ENCODE data around the gene INO80C. TPM values are rescaled to one million over a fixed set of nuclear protein-coding genes. Genes with fewer than 3 reads are reported as not detected.
A peak's percentile ranks its signal among the peaks of the same experiment; 100 is the strongest.
"Not testable (repeated sequence)": the region's sequence is repeated elsewhere in the genome, so short reads cannot be mapped to it uniquely, and the experiment has no call there.

The INO80C gene
- total and polyA plus RNA-seq, 5 experiments from 2014 or later, result 18.7 to 29.4 (median 21.1) TPM

GRCh38 chr18:35491700-35492077, 6.1 kb downstream of the INO80C start:
- Mint-ChIP-seq H3K4me3 (peak overlapping the region in 1 of 10 donors; percentile 35), H3K36me3 (peaks cover 0 to 17% (median 8%) of the 10 kb centered on the region in 3 donors), H3K9me3 (no peaks in the 10 kb centered on the region), H3K4me1 (peaks cover 18 to 66% (median 57%) of the 10 kb centered on the region in 4 donors), H3K27me3 (no peaks in the 10 kb centered on the region), H3K27ac (peak overlapping the region in 4 of 10 donors; percentile 14 to 61 (median 34))
- POLR2A ChIA-PET, result no interaction called here
- no peak for ATAC-seq
- DNase-seq, result no peak

DNA sequence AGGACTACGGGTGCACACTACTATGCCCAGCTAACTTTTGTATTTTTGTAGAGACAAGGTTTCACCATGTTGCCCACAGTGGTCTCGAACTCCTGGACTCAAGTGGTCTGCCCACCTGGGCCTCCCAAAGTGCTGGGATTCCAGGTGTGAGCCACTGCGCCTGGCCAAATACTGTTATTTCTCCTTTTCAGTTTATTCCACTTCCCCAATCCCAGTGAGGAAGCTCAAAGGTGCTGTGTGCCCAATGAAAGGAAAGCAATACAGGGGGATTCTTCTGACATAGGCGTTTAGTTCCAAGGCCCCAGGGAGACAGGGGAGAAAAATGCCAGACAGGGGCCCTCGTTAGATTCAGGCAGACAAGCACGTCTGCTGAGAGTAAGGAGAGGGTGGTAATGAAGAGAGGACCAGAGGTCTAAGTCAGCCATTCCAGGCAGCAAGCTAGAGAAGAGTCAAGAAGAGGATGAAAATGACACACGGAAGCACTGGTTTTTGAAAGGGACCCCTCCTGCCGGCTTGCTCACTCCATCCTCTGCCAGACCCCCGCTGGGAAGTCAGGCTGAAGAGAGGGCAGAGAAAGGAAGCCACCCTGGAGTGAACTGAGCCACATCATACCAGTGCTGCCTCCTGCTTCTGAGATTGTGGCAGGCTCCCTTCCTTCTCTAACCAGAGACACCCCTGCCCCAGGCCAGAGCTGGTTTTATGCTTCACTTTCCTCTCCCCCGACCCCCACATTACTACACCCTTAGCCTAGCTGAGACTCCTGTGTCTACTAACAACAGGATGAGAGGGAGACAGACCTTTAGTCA, 6.7 kb downstream of the INO80C start:
- peak overlapping the region in 1 of 10 donors; percentile 35 for H3K4me3 Mint-ChIP-seq
- POLR2A ChIA-PET, result no interaction called here
- peak overlapping the region in 4 of 10 donors; percentile 28 to 61 (median 44) for H3K27ac Mint-ChIP-seq
- H3K9me3 Mint-ChIP-seq, result no peaks in the 10 kb centered on the region
- peaks cover 0 to 17% (median 10%) of the 10 kb centered on the region in 3 donors for H3K36me3 Mint-ChIP-seq
- no peak for DNase-seq
- ATAC-seq, result no peak
- H3K27me3 Mint-ChIP-seq, result no peaks in the 10 kb centered on the region
- H3K4me1 Mint-ChIP-seq, result peaks cover 18 to 61% (median 52%) of the 10 kb centered on the region in 4 donors

DNA sequence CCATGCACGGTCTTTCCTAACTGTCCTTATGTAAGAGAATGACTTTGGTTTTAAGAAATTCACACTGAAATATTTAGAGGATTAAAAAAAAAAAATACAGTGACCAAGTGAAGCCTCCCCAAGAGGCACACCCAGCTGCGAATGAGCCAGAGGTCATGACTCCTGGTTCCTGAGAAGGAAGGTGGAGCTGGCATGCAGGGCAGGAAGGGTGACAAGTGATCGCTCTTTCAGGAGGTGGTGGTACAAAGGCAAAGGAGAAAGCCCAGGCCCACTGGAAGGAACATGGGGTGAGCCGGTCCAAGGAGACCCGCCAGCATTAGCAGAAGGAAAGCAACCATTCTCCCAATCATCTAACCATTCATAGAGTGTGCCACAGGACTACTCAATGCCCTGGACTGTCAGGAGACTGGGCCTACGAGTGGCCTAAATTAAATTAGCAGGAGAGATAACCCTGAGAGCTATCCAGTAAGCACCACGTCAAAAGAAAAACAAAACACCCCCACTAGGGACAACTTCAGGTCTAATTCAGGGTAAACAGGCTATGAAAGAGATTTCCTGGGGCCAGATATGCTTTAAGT, 7.8 kb downstream of the INO80C start:
- DNase-seq (no peak), ATAC-seq (no peak)
- H3K4me3 Mint-ChIP-seq, result no peak overlapping the region
- peaks cover 16 to 51% (median 45%) of the 10 kb centered on the region in 4 donors for H3K4me1 Mint-ChIP-seq
- POLR2A ChIA-PET, result no interaction called here
- H3K9me3 Mint-ChIP-seq, result no peaks in the 10 kb centered on the region
- H3K27ac Mint-ChIP-seq, result peak overlapping the region in 1 of 10 donors; percentile 22
- H3K27me3 Mint-ChIP-seq, result no peaks in the 10 kb centered on the region
- peaks cover 0 to 21% (median 19%) of the 10 kb centered on the region in 3 donors for H3K36me3 Mint-ChIP-seq

GRCh38 chr18:35489281-35489680, 8.5 kb downstream of the INO80C start:
- Mint-ChIP-seq H3K36me3 (peaks cover 0 to 21% (median 19%) of the 10 kb centered on the region in 3 donors), H3K4me1 (peaks cover 13 to 48% (median 38%) of the 10 kb centered on the region in 4 donors)
- H3K9me3 Mint-ChIP-seq, ATAC-seq, H3K27me3 Mint-ChIP-seq, H3K4me3 Mint-ChIP-seq, H3K27ac Mint-ChIP-seq, POLR2A ChIA-PET, DNase-seq: not testable (repeated sequence)

GRCh38 chr18:35488396-35488795, 9.4 kb downstream of the INO80C start:
- H3K27me3 Mint-ChIP-seq, POLR2A ChIA-PET: not testable (repeated sequence)

GRCh38 chr18:35487525-35487924, 10.2 kb downstream of the INO80C start:
- H3K4me3 Mint-ChIP-seq, ATAC-seq, DNase-seq, H3K9me3 Mint-ChIP-seq, POLR2A ChIA-PET, H3K27me3 Mint-ChIP-seq: not testable (repeated sequence)
- H3K36me3 Mint-ChIP-seq, result peaks cover 0 to 21% (median 19%) of the 10 kb centered on the region in 3 donors
- peaks cover 16 to 58% (median 33%) of the 10 kb centered on the region in 4 donors for H3K4me1 Mint-ChIP-seq
- H3K27ac Mint-ChIP-seq, result peak overlapping the region in 1 of 10 donors; percentile 28

More at GRCh38 chr18:35488396-35488795, 9.4 kb downstream of the INO80C start:
- not testable (repeated sequence) for H3K4me3 Mint-ChIP-seq, DNase-seq, H3K27ac Mint-ChIP-seq, ATAC-seq, H3K9me3 Mint-ChIP-seq
- peaks cover 0 to 21% (median 19%) of the 10 kb centered on the region in 3 donors for H3K36me3 Mint-ChIP-seq
- H3K4me1 Mint-ChIP-seq, result peaks cover 14 to 50% (median 32%) of the 10 kb centered on the region in 4 donors

DNA sequence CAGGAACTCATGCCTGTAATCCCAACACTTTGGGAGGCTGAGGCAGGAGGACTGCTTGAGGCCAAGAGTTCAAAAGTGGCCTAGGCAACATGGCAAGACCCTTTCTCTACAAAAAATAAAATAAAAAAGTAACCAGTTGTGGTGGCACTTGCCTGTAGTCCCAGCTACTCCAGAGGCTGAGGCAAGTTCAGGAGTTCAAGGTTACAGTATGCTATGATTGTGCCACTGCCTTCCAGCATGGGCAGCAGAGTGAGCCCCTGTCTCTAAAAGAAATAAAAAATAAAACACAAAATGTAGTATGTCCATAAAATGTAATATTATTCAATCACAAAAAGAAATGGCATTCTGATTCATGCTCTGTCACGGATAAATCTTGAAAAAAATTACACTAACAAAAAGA, 11.9 kb downstream of the INO80C start:
- Mint-ChIP-seq H3K27me3 (no peaks in the 10 kb centered on the region), H3K4me3 (no peak overlapping the region), H3K9me3 (no peaks in the 10 kb centered on the region), H3K27ac (no peak overlapping the region), H3K36me3 (peaks cover 0 to 22% (median 21%) of the 10 kb centered on the region in 3 donors), H3K4me1 (peaks cover 10 to 48% (median 21%) of the 10 kb centered on the region in 4 donors)
- POLR2A ChIA-PET, result no interaction called here
- ATAC-seq, result no peak
- no peak for DNase-seq

DNA sequence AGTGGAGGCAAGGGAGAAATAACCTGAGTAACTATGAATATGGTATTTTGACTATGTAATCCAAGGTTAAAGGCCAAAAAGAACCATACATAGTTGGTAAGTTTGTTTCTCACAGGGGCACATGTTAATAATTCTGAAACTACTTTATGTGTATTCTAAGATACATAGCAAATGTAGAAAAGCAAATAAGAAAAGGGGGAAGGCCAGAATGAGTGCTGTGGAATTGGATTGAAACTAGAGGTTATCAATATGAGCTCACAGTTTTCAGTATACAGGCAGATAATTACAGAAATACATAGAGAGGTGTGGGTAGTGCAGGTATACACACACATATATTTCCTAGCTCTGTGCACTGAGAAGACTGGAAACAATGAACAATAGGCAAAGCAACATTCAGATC, 13.7 kb downstream of the INO80C start:
- Mint-ChIP-seq H3K9me3 (no peaks in the 10 kb centered on the region), H3K4me3 (no peak overlapping the region), H3K4me1 (peaks cover 14 to 41% (median 14%) of the 10 kb centered on the region in 4 donors), H3K36me3 (peaks cover 0 to 26% (median 25%) of the 10 kb centered on the region in 3 donors), H3K27me3 (no peaks in the 10 kb centered on the region), H3K27ac (no peak overlapping the region)
- ATAC-seq (no peak), DNase-seq (no peak)
- POLR2A ChIA-PET, result no interaction called here

DNA sequence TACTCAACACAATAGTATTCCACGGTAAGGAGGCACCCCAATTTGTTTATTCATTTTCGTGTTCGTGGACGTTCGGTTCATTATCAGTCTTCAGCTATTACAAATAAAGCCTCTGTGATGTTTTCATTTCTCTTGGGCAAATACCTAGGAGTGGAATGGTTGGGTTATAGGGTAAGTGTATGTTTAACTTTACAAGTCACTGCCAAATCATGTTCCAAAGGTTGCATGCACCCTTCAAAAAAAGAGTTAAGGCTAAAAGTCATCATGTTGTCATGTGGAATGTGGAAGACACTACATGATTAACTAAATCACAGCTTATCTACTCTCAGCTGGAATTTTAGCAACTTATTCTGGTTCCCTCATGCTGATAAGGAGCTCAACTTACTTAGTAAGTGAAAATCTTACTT, 15.8 kb downstream of the INO80C start:
- DNase-seq (no peak), ATAC-seq (no peak)
- Mint-ChIP-seq H3K4me3 (no peak overlapping the region), H3K9me3 (no peaks in the 10 kb centered on the region), H3K4me1 (peaks cover 6 to 35% (median 16%) of the 10 kb centered on the region in 4 donors), H3K27ac (no peak overlapping the region), H3K36me3 (peaks cover 0 to 23% (median 23%) of the 10 kb centered on the region in 3 donors), H3K27me3 (no peaks in the 10 kb centered on the region)
- POLR2A ChIA-PET, result no interaction called here

GRCh38 chr18:35479911-35480586, 17.7 kb downstream of the INO80C start:
- peak overlapping the region in 1 of 10 donors; percentile 66 for H3K27ac Mint-ChIP-seq
- no peak for ATAC-seq
- peaks cover 6 to 39% (median 15%) of the 10 kb centered on the region in 4 donors for H3K4me1 Mint-ChIP-seq
- no peak overlapping the region for H3K4me3 Mint-ChIP-seq
- H3K36me3 Mint-ChIP-seq, result peaks cover 0 to 34% (median 22%) of the 10 kb centered on the region in 3 donors
- POLR2A ChIA-PET, result no interaction called here
- no peaks in the 10 kb centered on the region for H3K27me3 Mint-ChIP-seq
- DNase-seq, result no peak
- H3K9me3 Mint-ChIP-seq, result no peaks in the 10 kb centered on the region

- Mint-ChIP-seq H3K4me3 (no peak overlapping the region), H3K9me3 (no peaks in the 10 kb centered on the region), H3K27ac (peak overlapping the region in 2 of 10 donors; percentile 26 to 47), H3K27me3 (no peaks in the 10 kb centered on the region), H3K36me3 (peaks cover 0 to 43% (median 25%) of the 10 kb centered on the region in 3 donors), H3K4me1 (peaks cover 7 to 32% (median 16%) of the 10 kb centered on the region in 4 donors)
- no peak for DNase-seq
- POLR2A ChIA-PET, result no interaction called here
- ATAC-seq, result no peak
Measured at GRCh38 chr18:35478520-35479435, 19.0 kb downstream of the INO80C start.

DNA sequence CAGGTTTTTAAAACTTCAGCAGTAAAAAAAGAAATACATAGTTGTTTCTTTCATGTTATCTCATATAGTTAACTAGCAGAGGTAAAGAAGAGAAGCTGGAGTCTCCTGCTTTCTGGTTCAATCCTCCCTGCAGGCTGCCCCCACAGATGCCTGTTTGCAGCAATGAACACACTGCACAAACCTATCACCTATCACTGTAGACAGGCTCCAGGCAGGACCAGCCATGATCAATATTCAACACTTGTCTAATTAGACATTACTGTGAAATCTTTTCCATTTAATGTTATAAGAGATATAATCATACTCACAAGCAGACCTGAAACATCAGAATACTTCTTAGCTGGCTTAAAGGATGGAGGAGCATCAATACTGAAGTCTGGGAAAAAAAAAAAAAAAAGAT, 19.8 kb downstream of the INO80C start:
- no peaks in the 10 kb centered on the region for H3K9me3 Mint-ChIP-seq
- no peak overlapping the region for H3K4me3 Mint-ChIP-seq
- peak overlapping the region in 1 of 10 donors; percentile 35 for H3K27ac Mint-ChIP-seq
- POLR2A ChIA-PET, result no interaction called here
- H3K27me3 Mint-ChIP-seq, result no peaks in the 10 kb centered on the region
- peaks cover 10 to 32% (median 17%) of the 10 kb centered on the region in 4 donors for H3K4me1 Mint-ChIP-seq
- ATAC-seq (no peak), DNase-seq (no peak)
- peaks cover 2 to 51% (median 32%) of the 10 kb centered on the region in 3 donors for H3K36me3 Mint-ChIP-seq

Measured in naive thymus-derived CD8-positive, alpha-beta T cell (primary cell).